GM12878 (cell line): ENCODE measurements around the gene SC5D. TPM values are rescaled to one million over a fixed set of nuclear protein-coding genes. Genes with fewer than 3 reads are reported as not detected.

Experiments used
- ATF7 ChIP-seq: fragments of 450-650 bp; IDR thresholded peaks from 2 replicates; pipeline ENCODE4 v1.6.1; 2016; ENCODE audit warnings: low read depth, mild to moderate bottlenecking
- BACH1 ChIP-seq: fragments of 450-650 bp; IDR thresholded peaks from 2 replicates; pipeline ENCODE4 v1.6.1; 2017; ENCODE audit warnings: mild to moderate bottlenecking, borderline replicate concordance
- CEBPB ChIP-seq, 2 experiments: fragments of 150-350 bp in 1 of 2; IDR thresholded peaks; 2 replicates each; pipeline ENCODE4 v1.6.1; 2012 to 2014; ENCODE audit warnings: low read depth in 2 of 2, low read length in 2 of 2, borderline replicate concordance in 1 of 2, inconsistent platforms in 1 of 2
- CHD4 ChIP-seq: fragments of 200-600 bp; sonication (generic); IDR thresholded peaks from 2 replicates; pipeline ENCODE4 v1.6.1; 2016; ENCODE audit warnings: mild to moderate bottlenecking
- DPF2 ChIP-seq: fragments of 450-650 bp; IDR thresholded peaks from 2 replicates; pipeline ENCODE4 v1.6.1; 2017; ENCODE audit warnings: mild to moderate bottlenecking
- E4F1 ChIP-seq: fragments of 450-650 bp; IDR thresholded peaks from 2 replicates; pipeline ENCODE4 v1.6.1; 2018; ENCODE audit warnings: borderline replicate concordance, mild to moderate bottlenecking; ENCODE audit not compliant: partially characterized antibody
- EED ChIP-seq: sonication (generic); IDR thresholded peaks from 2 replicates; pipeline ENCODE4 v1.6.1; 2016; ENCODE audit warnings: antibody characterized with exemption, low read depth
- EGR1 ChIP-seq, 2 experiments: IDR thresholded peaks; 1 replicate in 1 of 2; 2 replicates in 1 of 2; pipeline ENCODE4 v1.6.1; 2011 to 2012; ENCODE audit warnings: low read depth in 2 of 2, low read length in 2 of 2, borderline replicate concordance in 1 of 2, mild to moderate bottlenecking in 1 of 2, moderate library complexity in 1 of 2
- ETV6 ChIP-seq, 2 experiments: fragments of 450-650 bp in 1 of 2; IDR thresholded peaks in 1 of 2; conservative IDR thresholded peaks in 1 of 2; 2 replicates each; pipeline ENCODE4 v1.6.1; 2014; ENCODE audit warnings: antibody characterized with exemption in 1 of 2, borderline replicate concordance in 1 of 2, low read depth in 1 of 2, mild to moderate bottlenecking in 1 of 2, moderate library complexity in 1 of 2
- GABPA ChIP-seq: IDR thresholded peaks from 2 replicates; pipeline ENCODE4 v1.6.1; 2014; ENCODE audit warnings: antibody characterized with exemption, low read depth, mild to moderate bottlenecking, inconsistent platforms
- IRF4 ChIP-seq: IDR thresholded peaks from 2 replicates; pipeline ENCODE4 v1.6.1; 2011; ENCODE audit warnings: low read depth, low read length
- KDM1A ChIP-seq: fragments of 200-600 bp; sonication (generic); IDR thresholded peaks from 2 replicates; pipeline ENCODE4 v1.6.1; 2016; ENCODE audit warnings: borderline replicate concordance
- LARP7 ChIP-seq: fragments of 450-650 bp; IDR thresholded peaks from 2 replicates; pipeline ENCODE4 v1.6.1; 2017; ENCODE audit warnings: mild to moderate bottlenecking
- MEF2A ChIP-seq: IDR thresholded peaks from 2 replicates; pipeline ENCODE4 v1.6.1; 2011; ENCODE audit warnings: low read depth, mild to moderate bottlenecking, low read length, moderate library complexity; ENCODE audit not compliant: insufficient read depth
- MYC ChIP-seq: IDR thresholded peaks from 2 replicates; pipeline ENCODE4 v1.6.1; 2011; ENCODE audit warnings: mild to moderate bottlenecking, low read length, moderate library complexity, inconsistent platforms; ENCODE audit not compliant: insufficient read depth, insufficient replicate concordance, insufficient read length, severe bottlenecking
- POLR2AphosphoS2 ChIP-seq: IDR thresholded peaks from 2 replicates; pipeline ENCODE4 v1.6.1; 2011; ENCODE audit warnings: low read depth, mild to moderate bottlenecking, low read length, improper control_type of control experiment, moderate library complexity
- RBBP5 ChIP-seq: fragments of 200-600 bp; sonication (generic); conservative IDR thresholded peaks from 2 replicates; pipeline ENCODE4 v1.6.1; 2016
- RFX5 ChIP-seq: IDR thresholded peaks from 2 replicates; pipeline ENCODE4 v1.6.1; 2011; ENCODE audit warnings: low read depth, low read length, improper control_type of control experiment
- RUNX3 ChIP-seq: IDR thresholded peaks from 2 replicates; pipeline ENCODE4 v1.6.1; 2012; ENCODE audit warnings: low read length, inconsistent platforms
- ZNF24 ChIP-seq: fragments of 450-650 bp; IDR thresholded peaks from 2 replicates; pipeline ENCODE4 v1.6.1; 2017; ENCODE audit warnings: antibody characterized with exemption, mild to moderate bottlenecking
- ZNF274 ChIP-seq: IDR thresholded peaks from one replicate; pipeline ENCODE4 v1.8.0; 2011; ENCODE audit not compliant: insufficient read length, insufficient read depth
- ZZZ3 ChIP-seq: IDR thresholded peaks from 2 replicates; pipeline ENCODE4 v1.6.1; 2011; ENCODE audit warnings: low read depth; ENCODE audit not compliant: control insufficient read depth, insufficient read length
- polyA plus RNA-seq, 11 experiments: library from polyadenylated mRNA; depleted of rRNA in 4 of 11; unstranded in 6 of 11; stranded (reverse) in 5 of 11; fragments of >200 nt; fragmentation: Nextera tagmentation in 4 of 11; fragmentation: Illumina TruSeq in 1 of 11; extraction: Ambion mirVana in 4 of 11; extraction: Trizol in 1 of 11; gene quantifications; 1 replicate in 1 of 11; 2 replicates in 10 of 11; pipeline versions ENCODE4 v1.2.1 to v1.2.3, GENCODE V29; 2011 to 2016; ENCODE audit warnings: inconsistent platforms in 2 of 11, missing spikeins in 2 of 11, low read depth in 1 of 11
- total RNA-seq, 4 experiments: library from RNA; depleted of rRNA in 3 of 4; stranded (reverse); fragments of >200 nt in 3 of 4; fragmentation: Illumina TruSeq in 1 of 4; extraction: Trizol in 1 of 4; gene quantifications; 2 replicates each; pipeline versions ENCODE4 v1.2.1 to v1.2.3, GENCODE V29; 2013 to 2021
- TF ChIP-seq, protein P1 (sequence below): IDR thresholded peaks from 2 replicates; pipeline ENCODE4 v1.6.1; 2011; ENCODE audit warnings: low read depth, low read length, improper control_type of control experiment, borderline replicate concordance
- TF ChIP-seq, protein P2 (sequence below): fragments of 150-350 bp; IDR thresholded peaks from 2 replicates; pipeline ENCODE4 v1.6.1; 2014; ENCODE audit warnings: mild to moderate bottlenecking, low read depth, low read length
- TF ChIP-seq, protein P3 (sequence below): IDR thresholded peaks from 2 replicates; pipeline ENCODE4 v1.6.1; 2012; ENCODE audit warnings: low read length, inconsistent platforms

Gene SC5D
- total and polyA plus RNA-seq, 10 of the 15 experiments (the other 5 are each of a cell fraction or from before 2014, with no cell fraction given), result 23.7 to 134 (median 30.8) TPM

DNA sequence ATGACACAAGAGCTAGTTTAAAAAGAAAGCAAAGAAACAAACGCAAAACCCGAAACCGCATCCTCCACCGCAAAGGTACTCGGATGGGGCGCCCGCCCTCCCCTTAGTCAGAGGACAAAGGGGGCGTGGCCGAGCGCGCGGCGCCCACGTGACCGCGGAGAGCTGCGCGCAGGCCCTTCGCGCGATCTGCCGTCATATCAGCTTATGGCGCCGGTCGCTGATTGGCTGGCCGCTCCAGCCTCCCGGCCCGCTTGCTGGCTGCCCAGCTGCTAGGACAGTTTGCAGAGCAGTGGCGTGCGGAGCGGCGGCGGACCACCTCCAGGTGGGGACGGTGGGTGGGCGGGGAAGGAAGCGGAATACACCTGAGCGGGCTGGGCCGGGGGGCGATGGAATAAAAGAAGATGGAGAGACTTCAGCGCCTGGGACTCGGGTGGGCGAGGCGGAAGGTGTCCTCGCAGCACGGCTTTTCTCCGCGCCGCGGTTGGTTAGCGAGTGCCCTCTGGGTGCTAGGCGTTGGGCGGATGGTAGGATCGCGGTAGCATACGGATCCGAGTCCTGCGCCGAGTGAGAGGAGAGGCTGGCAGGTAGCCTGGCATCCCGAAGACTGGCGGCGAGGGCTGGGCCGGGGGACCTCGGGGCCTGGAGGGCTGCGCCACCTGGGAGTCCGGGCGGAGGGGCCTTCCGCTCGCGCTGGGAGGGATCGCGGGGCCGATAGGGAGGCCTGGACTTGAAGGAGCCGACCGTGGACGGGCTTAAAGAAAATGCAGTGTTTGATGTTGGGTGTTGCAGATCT is at the start of gene SC5D (continued):
- TF ChIP-seq, protein P1, sequence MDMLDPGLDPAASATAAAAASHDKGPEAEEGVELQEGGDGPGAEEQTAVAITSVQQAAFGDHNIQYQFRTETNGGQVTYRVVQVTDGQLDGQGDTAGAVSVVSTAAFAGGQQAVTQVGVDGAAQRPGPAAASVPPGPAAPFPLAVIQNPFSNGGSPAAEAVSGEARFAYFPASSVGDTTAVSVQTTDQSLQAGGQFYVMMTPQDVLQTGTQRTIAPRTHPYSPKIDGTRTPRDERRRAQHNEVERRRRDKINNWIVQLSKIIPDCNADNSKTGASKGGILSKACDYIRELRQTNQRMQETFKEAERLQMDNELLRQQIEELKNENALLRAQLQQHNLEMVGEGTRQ, result peak; percentile 94
- TF ChIP-seq RBBP5 (no peak), POLR2AphosphoS2 (peak; percentile 79), IRF4 (no peak), ZZZ3 (no peak), MEF2A (0 out of 2 replicates have a peak, but pooled peaks have one; percentile 4), EED (peak; percentile 47), KDM1A (no peak), CEBPB (IDR thresholded peaks at IDR 0.05; ENCODE audit: borderline replicate concordance in 1 of 2, low read depth in 2 of 2, low read length in 2 of 2) (no peak), GABPA (no peak), CHD4 (no peak), ZNF274 (no peak), ATF7 (0 out of 2 replicates have a peak, but pooled peaks have one; percentile 35), DPF2 (peak; percentile 56; the same call in 1 of the 2 replicates), ETV6 (conservative IDR thresholded peaks at IDR 0.05 in 1 of 2, IDR thresholded peaks at IDR 0.05 in 1 of 2; ENCODE audit: borderline replicate concordance in 1 of 2, low read depth in 1 of 2) (no peak), ZNF24 (no peak), RFX5 (0 out of 2 replicates have a peak, but pooled peaks have one; percentile 47), MYC (no peak), EGR1 (IDR thresholded peaks at IDR 0.05; ENCODE audit: borderline replicate concordance in 1 of 2, low read depth in 2 of 2, low read length in 2 of 2) (peak in 1 of 2 experiments; percentile 33; a peak in 1 of 3 replicates), LARP7 (peak; percentile 46; the same call in 1 of the 2 replicates), E4F1 (peak; percentile 78), RUNX3 (peak; percentile 97), BACH1 (0 out of 2 replicates have a peak, but pooled peaks have one; percentile 13)
- TF ChIP-seq, protein P2, sequence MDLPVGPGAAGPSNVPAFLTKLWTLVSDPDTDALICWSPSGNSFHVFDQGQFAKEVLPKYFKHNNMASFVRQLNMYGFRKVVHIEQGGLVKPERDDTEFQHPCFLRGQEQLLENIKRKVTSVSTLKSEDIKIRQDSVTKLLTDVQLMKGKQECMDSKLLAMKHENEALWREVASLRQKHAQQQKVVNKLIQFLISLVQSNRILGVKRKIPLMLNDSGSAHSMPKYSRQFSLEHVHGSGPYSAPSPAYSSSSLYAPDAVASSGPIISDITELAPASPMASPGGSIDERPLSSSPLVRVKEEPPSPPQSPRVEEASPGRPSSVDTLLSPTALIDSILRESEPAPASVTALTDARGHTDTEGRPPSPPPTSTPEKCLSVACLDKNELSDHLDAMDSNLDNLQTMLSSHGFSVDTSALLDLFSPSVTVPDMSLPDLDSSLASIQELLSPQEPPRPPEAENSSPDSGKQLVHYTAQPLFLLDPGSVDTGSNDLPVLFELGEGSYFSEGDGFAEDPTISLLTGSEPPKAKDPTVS, result no peak
- TF ChIP-seq, protein P3, sequence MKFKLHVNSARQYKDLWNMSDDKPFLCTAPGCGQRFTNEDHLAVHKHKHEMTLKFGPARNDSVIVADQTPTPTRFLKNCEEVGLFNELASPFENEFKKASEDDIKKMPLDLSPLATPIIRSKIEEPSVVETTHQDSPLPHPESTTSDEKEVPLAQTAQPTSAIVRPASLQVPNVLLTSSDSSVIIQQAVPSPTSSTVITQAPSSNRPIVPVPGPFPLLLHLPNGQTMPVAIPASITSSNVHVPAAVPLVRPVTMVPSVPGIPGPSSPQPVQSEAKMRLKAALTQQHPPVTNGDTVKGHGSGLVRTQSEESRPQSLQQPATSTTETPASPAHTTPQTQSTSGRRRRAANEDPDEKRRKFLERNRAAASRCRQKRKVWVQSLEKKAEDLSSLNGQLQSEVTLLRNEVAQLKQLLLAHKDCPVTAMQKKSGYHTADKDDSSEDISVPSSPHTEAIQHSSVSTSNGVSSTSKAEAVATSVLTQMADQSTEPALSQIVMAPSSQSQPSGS, result no peak
